Activated CD8-positive, alpha-beta memory T cell treated with anti-CD3 and anti-CD28 coated beads, Interleukin-2, amount 50 U/mL, for 1 hour (primary cell): ENCODE results near the gene IRF2BPL.

Experiments used
- DNase-seq: peaks from one replicate; pipeline ENCODE4 v3.0.0-alpha.2; 2020; ENCODE audit errors: extremely low read depth

IRF2BPL gene

DNA sequence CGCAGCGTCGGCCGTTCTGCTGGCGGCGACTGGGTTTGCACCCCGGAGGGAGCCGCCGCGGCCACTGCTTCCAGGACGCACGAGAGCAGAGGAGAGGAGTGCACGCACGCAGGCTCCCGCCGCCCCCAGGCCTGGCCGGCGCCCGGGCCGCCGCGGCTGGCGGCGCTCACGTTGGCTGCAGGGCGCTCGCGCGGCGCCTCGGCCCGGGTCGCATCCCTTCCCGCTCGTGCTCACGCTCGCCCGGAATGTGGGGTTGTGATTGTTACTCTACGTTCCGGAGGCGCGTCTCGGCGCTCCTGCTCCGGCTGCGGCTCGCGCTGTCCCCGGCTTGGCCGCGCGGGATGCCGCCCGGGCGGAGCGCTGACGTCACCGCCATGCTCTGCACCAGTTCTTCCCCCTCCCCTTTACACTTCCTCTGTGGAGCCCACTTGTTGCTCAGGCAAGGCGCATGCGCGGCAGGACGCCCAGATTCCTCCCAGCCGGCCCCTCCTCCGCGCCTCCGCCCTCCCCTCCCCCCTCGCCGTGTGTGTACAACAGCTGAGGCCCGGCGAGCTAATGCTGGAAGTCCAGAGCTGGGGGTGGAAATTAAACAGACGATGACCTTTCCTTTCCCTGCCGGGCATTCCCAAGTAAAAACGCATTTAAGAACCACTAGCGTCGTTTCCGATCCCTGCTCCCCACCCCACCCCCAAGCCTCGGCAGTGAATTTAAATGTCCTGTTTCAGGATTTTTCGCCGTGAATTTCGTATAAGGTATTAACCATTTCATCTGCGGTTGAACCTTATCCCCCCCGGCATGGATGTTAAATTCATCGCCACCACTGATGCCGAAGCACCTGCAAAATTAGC lies at the start of gene IRF2BPL:
Gene IRF2BPL, minus strand, starts transcription at position 325 of the 848 bp plus-strand sequence. CDS start 916 bp downstream, outside the sequence.
- peak; percentile 84 for DNase-seq

GRCh38 chr14:77077040-77077439 lies 48.5 kb upstream of the IRF2BPL start:
- no peak for DNase-seq

- DNase-seq: no peak
Observed at GRCh38 chr14:77076113-77076631, 47.7 kb upstream of the IRF2BPL start.

DNA sequence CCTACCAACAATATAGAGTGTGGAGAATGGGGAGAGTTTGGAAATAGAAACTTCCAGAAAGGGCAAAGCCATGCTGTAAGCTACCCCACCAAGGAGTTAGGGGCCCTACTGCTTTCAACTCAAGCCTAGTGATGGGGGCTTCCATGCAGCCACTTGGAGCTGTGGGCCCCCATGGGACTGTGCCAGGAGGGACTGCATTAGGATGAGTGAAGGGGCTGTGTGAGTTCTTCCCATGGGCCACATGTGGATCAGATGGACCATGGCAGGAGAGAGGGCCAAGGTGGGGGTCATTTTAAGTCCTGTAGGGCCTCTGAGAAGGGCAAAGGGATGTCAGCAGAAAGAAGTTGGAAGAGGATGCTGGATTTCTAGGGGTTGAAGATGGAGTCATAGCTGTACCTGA lies 46.5 kb upstream of the IRF2BPL start:
- DNase-seq: no peak

- DNase-seq: no peak
Observed at GRCh38 chr14:77071938-77072388, 43.5 kb upstream of the IRF2BPL start.

- no peak for DNase-seq
Observed at GRCh38 chr14:77069551-77069950, 41.0 kb upstream of the IRF2BPL start.

- DNase-seq: no peak
Observed at GRCh38 chr14:77068517-77069200, 40.2 kb upstream of the IRF2BPL start.

GRCh38 chr14:77067632-77068516 lies 39.4 kb upstream of the IRF2BPL start:
- DNase-seq: no peak

DNA sequence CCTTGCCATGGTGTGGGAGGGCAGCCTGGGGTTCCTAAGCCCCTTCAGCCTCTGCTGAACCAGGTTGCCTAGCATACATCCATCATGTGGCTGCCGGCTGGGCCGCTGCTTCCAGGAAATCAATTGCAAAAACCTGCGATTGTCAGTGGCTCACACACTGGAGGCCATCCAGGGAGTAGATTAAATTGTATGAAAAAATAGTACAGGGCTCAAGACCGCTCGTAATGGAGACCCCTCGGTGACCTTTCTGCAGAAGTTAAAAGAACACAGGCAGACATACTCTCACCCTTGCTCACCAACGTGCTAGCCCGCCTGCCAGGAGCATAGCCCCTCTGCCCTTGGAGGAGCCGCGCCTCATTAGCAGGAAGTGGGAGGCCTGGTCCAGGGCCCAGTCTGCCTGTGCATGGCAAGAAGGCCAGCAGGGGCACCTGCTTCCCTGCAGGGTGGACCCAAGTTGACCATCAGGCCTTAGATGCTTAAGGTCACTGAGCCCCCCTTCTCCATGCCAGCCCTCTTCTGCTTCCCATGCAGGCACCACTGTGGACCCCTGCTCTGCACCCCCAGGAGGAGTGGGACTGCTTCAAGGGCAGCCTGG lies 38.2 kb upstream of the IRF2BPL start:
- DNase-seq: no peak

DNA sequence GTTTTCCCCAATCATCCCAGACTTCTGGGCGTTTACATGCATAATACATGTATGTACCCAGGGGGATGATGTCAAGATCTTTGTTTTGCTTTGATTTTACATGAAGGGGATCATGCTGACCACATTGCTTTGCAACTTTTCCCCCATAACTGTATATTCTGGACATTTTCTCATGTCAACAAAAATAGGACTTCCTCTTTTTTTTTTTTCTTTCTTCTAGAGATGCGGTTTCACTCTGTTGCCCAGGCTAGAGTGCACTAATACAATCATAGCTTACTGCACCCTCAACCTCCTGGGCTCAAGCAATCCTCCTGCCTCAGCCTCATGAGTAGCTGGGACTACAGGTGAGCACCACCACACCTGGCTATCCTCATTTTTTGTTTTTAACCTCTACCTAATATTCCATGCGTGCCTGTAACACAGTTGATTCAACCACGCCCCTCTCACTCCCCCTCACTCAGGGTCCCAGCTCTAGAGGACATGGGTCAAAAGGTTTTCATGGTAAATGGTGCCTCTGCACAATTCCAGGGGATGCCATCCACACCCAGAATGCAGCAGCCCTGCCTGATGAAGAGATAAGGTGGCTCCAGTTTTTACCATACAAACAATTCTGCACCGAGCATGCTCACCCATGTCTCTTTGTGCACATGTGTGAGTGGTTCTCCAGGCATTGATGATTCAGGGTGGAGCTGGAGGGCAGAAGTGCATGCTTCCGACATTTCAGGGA lies 37.5 kb upstream of the IRF2BPL start:
- no peak for DNase-seq

DNA sequence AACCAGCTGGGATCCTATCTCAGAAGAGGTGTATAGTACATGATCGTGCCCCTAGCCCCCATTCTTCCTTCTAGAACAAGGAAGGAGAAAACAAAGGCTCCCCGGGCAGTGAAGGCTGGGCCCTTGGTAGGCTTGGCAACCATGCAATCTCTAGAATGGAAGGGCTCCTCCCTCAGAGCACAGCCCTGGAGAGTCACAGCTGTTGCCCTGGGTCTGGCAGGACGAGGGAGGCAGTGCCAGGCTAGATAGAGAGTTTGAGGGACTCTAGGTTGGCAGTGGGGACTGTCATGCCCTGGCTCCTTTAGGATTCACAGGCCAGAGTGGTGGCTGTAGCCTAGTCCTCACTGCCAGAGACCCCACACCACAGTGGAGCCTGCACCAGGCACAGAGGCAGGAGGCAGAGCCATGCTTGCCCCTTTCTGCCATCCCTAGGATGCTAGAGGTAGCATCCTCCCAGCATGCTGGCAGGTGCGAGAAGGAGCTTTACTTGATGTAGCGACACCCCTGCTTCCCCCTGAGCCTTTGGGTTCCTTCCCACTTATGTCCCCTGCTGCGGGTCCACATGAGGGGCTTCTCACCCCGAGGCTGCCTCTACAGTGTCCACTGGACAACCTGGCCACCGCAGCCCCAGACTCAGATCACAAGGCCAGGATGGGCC lies 36.1 kb upstream of the IRF2BPL start:
- DNase-seq: no peak

DNA sequence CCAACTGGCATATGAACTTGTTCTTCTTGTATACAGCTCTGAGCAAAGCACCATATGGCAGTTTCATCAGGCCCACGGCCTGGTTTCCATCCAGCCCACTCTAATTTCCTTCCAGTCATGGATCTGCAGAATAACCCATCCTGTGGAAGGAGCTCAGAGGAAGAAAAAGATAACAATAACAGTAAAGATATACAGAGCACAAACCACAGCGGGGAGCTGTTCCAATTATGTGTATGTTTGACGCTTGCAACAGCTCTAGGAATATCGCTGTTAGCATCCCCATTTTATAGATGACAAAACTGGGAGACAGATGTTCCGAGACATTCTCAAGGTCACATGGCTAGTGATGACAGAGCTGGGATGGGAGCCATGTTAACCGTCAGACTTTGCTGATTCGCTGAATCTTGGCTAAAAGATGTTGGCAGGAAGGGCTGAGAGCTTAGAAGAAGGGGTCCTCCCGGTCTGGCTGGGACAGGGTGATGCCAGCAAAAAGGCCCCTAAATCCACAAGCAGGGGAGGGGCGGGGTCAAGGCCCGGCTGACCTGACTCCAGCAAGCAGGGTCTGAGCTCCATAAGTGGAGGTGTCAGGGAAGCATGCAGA lies 35.2 kb upstream of the IRF2BPL start:
- no peak for DNase-seq

- no peak for DNase-seq
Observed at GRCh38 chr14:77062261-77062660, 33.8 kb upstream of the IRF2BPL start.

- no peak for DNase-seq
Observed at GRCh38 chr14:77061630-77062257, 33.2 kb upstream of the IRF2BPL start.

DNA sequence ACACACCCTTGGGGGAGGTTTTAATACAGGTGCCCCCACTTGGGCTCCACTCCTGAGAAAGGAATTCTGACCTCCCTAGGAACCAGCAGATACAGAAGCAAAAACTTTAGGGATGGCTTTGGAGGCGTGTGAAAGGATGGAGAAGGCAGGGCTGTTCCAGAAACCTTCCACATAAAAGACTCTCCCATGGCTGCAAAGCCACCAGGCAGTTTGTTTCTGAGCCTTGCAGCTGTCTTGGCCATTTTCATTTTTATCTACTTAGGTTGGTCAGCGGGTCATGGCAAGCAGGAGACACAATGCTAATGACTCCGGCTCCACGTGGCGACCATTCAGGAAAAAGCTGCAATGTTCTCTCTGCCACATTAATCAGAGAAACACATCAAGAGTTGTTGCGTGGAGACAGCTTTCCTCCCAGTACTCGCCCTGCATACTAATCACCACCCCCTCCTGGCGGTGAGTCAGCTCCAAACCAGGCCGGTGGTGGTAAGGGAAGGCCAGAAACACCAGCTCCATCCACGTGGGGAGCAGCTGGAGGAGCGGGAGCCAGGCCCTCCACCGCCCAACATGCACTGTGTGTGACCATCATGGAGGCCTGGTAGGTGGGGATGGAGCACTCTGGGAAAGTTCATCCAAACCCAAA lies 30.9 kb upstream of the IRF2BPL start:
- no peak for DNase-seq

GRCh38 chr14:77058785-77059184 lies 30.3 kb upstream of the IRF2BPL start:
- DNase-seq: no peak

DNA sequence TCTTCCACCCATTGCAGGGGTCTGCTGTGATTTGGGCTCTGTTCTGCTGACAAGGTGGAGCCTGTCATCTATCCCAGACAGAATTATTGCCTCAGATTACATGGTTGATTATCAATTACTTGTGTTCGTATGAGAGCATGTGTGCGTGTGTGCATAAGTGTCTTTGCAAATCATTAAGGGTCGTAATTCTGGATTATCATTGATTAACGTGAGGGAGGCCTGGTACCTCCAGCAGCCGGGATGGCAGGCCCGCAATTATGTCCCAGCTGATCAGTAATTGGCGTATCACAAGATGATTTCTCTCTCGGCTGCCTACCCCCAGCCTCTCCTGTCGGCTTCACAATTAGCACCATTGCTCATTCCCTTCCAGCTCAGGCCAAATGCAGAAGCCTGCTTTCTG lies 29.6 kb upstream of the IRF2BPL start:
- no peak for DNase-seq

- no peak for DNase-seq
Observed at GRCh38 chr14:77055981-77056380, 27.5 kb upstream of the IRF2BPL start.

DNA sequence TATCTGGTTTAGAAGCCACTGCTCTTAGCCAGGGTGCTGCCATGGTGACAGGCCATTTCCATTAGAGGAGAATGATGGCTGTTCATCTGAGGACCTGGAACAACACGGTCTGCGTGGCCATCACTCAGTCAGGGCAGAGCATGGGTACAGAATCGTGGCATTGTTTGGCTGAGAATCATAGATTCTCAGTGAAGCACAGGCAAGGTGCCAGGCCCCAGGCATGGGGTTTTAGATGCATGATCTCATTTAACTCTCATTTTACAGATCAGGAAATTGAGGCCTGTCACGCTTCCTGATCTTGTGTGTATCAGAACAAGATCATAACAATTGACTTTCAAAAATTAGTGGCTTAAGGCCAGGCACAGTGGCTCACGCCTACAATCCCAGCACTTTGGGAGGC lies 26.8 kb upstream of the IRF2BPL start:
- DNase-seq: no peak
